Smooth muscle cell (in vitro differentiated cells): ENCODE measurements around the gene ACTR8. TPM values are rescaled to one million over a fixed set of nuclear protein-coding genes. Genes with fewer than 3 reads are reported as not detected.

ENCODE experiments used
- DNase-seq: peaks from one replicate; lab custom pipeline; 2025; ENCODE audit not compliant: unreplicated experiment; lab: John Stamatoyannopoulos, UW
- H2AFZ ChIP-seq: fragments of 200-600 bp; sonication (generic); 2 replicates; pipeline ENCODE4 v1.6.0; 2016; ENCODE audit warnings: antibody characterized with exemption, low read depth, mild to moderate bottlenecking
- H3F3A ChIP-seq: fragments of 200-600 bp; sonication (generic); 2 replicates; pipeline ENCODE4 v1.6.0; 2017; ENCODE audit warnings: antibody characterized with exemption, low read depth
- H3K27ac ChIP-seq: fragments of 200-600 bp; sonication (generic); 2 replicates; pipeline ENCODE4 v1.5.1; 2016; ENCODE audit warnings: low read depth, mild to moderate bottlenecking
- H3K27me3 ChIP-seq: fragments of 200-600 bp; sonication (generic); 2 replicates; pipeline ENCODE4 v1.6.1; 2016; ENCODE audit warnings: low read depth, mild to moderate bottlenecking
- H3K36me3 ChIP-seq: fragments of 200-600 bp; sonication (generic); 2 replicates; pipeline ENCODE4 v1.5.1; 2016; ENCODE audit warnings: low read depth
- H3K4me1 ChIP-seq: fragments of 200-600 bp; sonication (generic); 2 replicates; pipeline ENCODE4 v1.5.1; 2016; ENCODE audit warnings: low read depth
- H3K4me2 ChIP-seq: fragments of 200-600 bp; sonication (generic); 2 replicates; pipeline ENCODE4 v1.6.0; 2016; ENCODE audit warnings: mild to moderate bottlenecking
- H3K4me3 ChIP-seq: fragments of 200-600 bp; sonication (generic); 2 replicates; pipeline ENCODE4 v1.5.1; 2016; ENCODE audit warnings: mild to moderate bottlenecking
- H3K79me2 ChIP-seq: fragments of 200-600 bp; sonication (generic); 2 replicates; pipeline ENCODE4 v1.6.0; 2016; ENCODE audit warnings: low read depth, mild to moderate bottlenecking
- H3K9ac ChIP-seq: fragments of 200-600 bp; sonication (generic); 2 replicates; pipeline ENCODE4 v1.6.0; 2016; ENCODE audit warnings: low read depth
- H3K9me3 ChIP-seq: fragments of 200-600 bp; sonication (generic); replicated peaks from 2 replicates; pipeline ENCODE4 v1.5.1; 2016; ENCODE audit warnings: low read depth
- H4K20me1 ChIP-seq: fragments of 200-600 bp; sonication (generic); 2 replicates; pipeline ENCODE4 v1.6.0; 2016; ENCODE audit warnings: low read depth
- CTCF ChIP-seq: fragments of 200-600 bp; sonication (generic); IDR thresholded peaks from 2 replicates; pipeline ENCODE4 v1.5.1; 2017; ENCODE audit warnings: borderline replicate concordance, mild to moderate bottlenecking, antibody characterized with exemption; ENCODE audit not compliant: insufficient read depth, poor library complexity, severe bottlenecking
- WGBS: methylation state at CpG from one replicate; pipeline ENCODE4 v1.1.7; 2016; ENCODE audit warnings: low lambda C conversion rate; 5-methylcytosine and 5-hydroxymethylcytosine counted together
- polyA plus RNA-seq: library from polyadenylated mRNA; unstranded; fragments of >200 nt; fragmentation: Nextera tagmentation; extraction: Ambion mirVana; gene quantifications from 2 replicates; pipeline ENCODE4 v1.2.1, GENCODE V29; 2016
- total RNA-seq: library from RNA; depleted of rRNA; stranded (reverse); fragments of >200 nt; gene quantifications from 2 replicates; pipeline ENCODE4 v1.2.3, GENCODE V29; 2014

The ACTR8 gene
- total and polyA plus RNA-seq, 2 experiments from 2014 or later: 17.4 to 23.1 TPM

GRCh38 chr3:53821631-53822121, 60.3 kb downstream of the ACTR8 start:
- H3K9ac ChIP-seq: no peak overlapping the region

GRCh38 chr3:53820756-53821580, 61.0 kb downstream of the ACTR8 start:
- Histone ChIP-seq H3K27me3 (no peaks in the 10 kb centered on the region), H3K4me3 (no peak overlapping the region), H3K9me3 (no peaks in the 10 kb centered on the region), H3K36me3 (no peaks in the 10 kb centered on the region), H3K27ac (no peak overlapping the region), H2AFZ (no peak overlapping the region), H3K9ac (no peak overlapping the region), H3K79me2 (no peaks in the 10 kb centered on the region), H4K20me1 (no peaks in the 10 kb centered on the region), H3K4me1 (no peaks in the 10 kb centered on the region), H3F3A (no peaks in the 10 kb centered on the region), H3K4me2 (no peak overlapping the region)
- TF ChIP-seq CTCF: no peak
- 95% methylated on average over 21 of the region's 21 CpGs for WGBS
- no peak for DNase-seq

More at GRCh38 chr3:53821631-53822121, 60.3 kb downstream of the ACTR8 start:
- H3K4me2 ChIP-seq: no peak overlapping the region
- H3K4me3 ChIP-seq: no peak overlapping the region
- 77% methylated on average over 5 of the region's 5 CpGs for WGBS
- no peaks in the 10 kb centered on the region for H3K27me3 ChIP-seq
- H3K4me1 ChIP-seq: no peaks in the 10 kb centered on the region
- no peaks in the 10 kb centered on the region for H3K79me2 ChIP-seq
- no peaks in the 10 kb centered on the region for H3K36me3 ChIP-seq
- DNase-seq: no peak
- no peak overlapping the region for H3K27ac ChIP-seq
- no peaks in the 10 kb centered on the region for H3K9me3 ChIP-seq
- H3F3A ChIP-seq: no peaks in the 10 kb centered on the region
- H2AFZ ChIP-seq: no peak overlapping the region
- H4K20me1 ChIP-seq: no peaks in the 10 kb centered on the region
- no peak for TF ChIP-seq CTCF

- no peak overlapping the region for H3K4me2 ChIP-seq
- H2AFZ ChIP-seq: no peak overlapping the region
- no peak overlapping the region for H3K4me3 ChIP-seq
- H3K9ac ChIP-seq: no peak overlapping the region
- no peaks in the 10 kb centered on the region for H3K79me2 ChIP-seq
- H3K27me3 ChIP-seq: no peaks in the 10 kb centered on the region
- H3K4me1 ChIP-seq: no peaks in the 10 kb centered on the region
- H3K9me3 ChIP-seq: no peaks in the 10 kb centered on the region
- no peak for DNase-seq
- TF ChIP-seq CTCF: no peak
- no peaks in the 10 kb centered on the region for H3K36me3 ChIP-seq
- H4K20me1 ChIP-seq: no peaks in the 10 kb centered on the region
- no peak overlapping the region for H3K27ac ChIP-seq
- WGBS: 92% methylated on average over 5 of the region's 5 CpGs
- H3F3A ChIP-seq: no peaks in the 10 kb centered on the region
Measured at GRCh38 chr3:53820084-53820483, 61.9 kb downstream of the ACTR8 start.
